GM23338 (cell line): ENCODE measurements around the gene RBM22. TPM values are rescaled to one million over a fixed set of nuclear protein-coding genes. Genes with fewer than 3 reads are reported as not detected.

ENCODE experiments used
- ATAC-seq: fragments of 200-7000 bp; cut with Tn5 transposase; 3 replicates; pipeline ENCODE4 v1.9.1; 2020
- DNase-seq: peaks from one replicate; pipeline ENCODE4 v3.0.0-alpha.2; 2015; ENCODE audit warnings: low spot score
- H2AFZ ChIP-seq: fragments of 200-600 bp; sonication (generic); 2 replicates; pipeline ENCODE4 v1.8.0; 2016; ENCODE audit warnings: antibody characterized with exemption, mild to moderate bottlenecking, moderate library complexity
- H3F3A ChIP-seq: fragments of 200-600 bp; sonication (generic); replicated peaks from 2 replicates; pipeline ENCODE4 v1.8.0; 2017; ENCODE audit warnings: antibody characterized with exemption, mixed run types, low read depth
- H3K27ac ChIP-seq: fragments of 200-600 bp; sonication (generic); 2 replicates; pipeline ENCODE4 v1.6.1; 2016; ENCODE audit warnings: low read depth
- H3K27me3 ChIP-seq: fragments of 200-600 bp; sonication (generic); 2 replicates; pipeline ENCODE4 v1.8.0; 2016; ENCODE audit warnings: mild to moderate bottlenecking, mixed run types, moderate library complexity; ENCODE audit not compliant: insufficient read depth
- H3K36me3 ChIP-seq: fragments of 200-600 bp; sonication (generic); 2 replicates; pipeline ENCODE4 v1.8.0; 2016; ENCODE audit warnings: mild to moderate bottlenecking; ENCODE audit not compliant: insufficient read depth
- H3K4me1 ChIP-seq: fragments of 200-600 bp; sonication (generic); 2 replicates; pipeline ENCODE4 v1.8.0; 2016; ENCODE audit warnings: mild to moderate bottlenecking, moderate library complexity; ENCODE audit not compliant: insufficient read depth
- H3K4me2 ChIP-seq: fragments of 200-600 bp; sonication (generic); 2 replicates; pipeline ENCODE4 v1.7.1; 2017; ENCODE audit warnings: mixed run types
- H3K4me3 ChIP-seq: fragments of 200-600 bp; sonication (generic); 2 replicates; pipeline ENCODE4 v1.6.1; 2016; ENCODE audit warnings: mixed run types
- H3K79me2 ChIP-seq: fragments of 200-600 bp; sonication (generic); replicated peaks from 2 replicates; pipeline ENCODE4 v1.8.0; 2017; ENCODE audit warnings: mild to moderate bottlenecking; ENCODE audit not compliant: insufficient read depth
- H3K9me2 ChIP-seq: fragments of 200-600 bp; sonication (generic); 2 replicates; pipeline ENCODE4 v1.8.0; 2017; ENCODE audit not compliant: insufficient read depth
- H4K20me1 ChIP-seq: fragments of 200-600 bp; sonication (generic); replicated peaks from 2 replicates; pipeline ENCODE4 v1.8.0; 2017; ENCODE audit warnings: mild to moderate bottlenecking; ENCODE audit not compliant: insufficient read depth
- H3K27ac Mint-ChIP-seq: 2 replicates; pipeline ENCODE4 v1.8.0; 2020; ENCODE audit warnings: inconsistent platforms, mild to moderate bottlenecking, moderate library complexity, mixed read lengths
- H3K27me3 Mint-ChIP-seq: 3 replicates; pipeline ENCODE4 v1.8.0; 2022; ENCODE audit warnings: low read depth, mild to moderate bottlenecking, moderate library complexity, mixed read lengths, inconsistent platforms; ENCODE audit not compliant: insufficient read depth, poor library complexity
- H3K36me3 Mint-ChIP-seq: 3 replicates; pipeline ENCODE4 v1.8.0; 2021; ENCODE audit warnings: low read depth, mild to moderate bottlenecking, inconsistent platforms, moderate library complexity, mixed read lengths
- H3K4me1 Mint-ChIP-seq: 3 replicates; pipeline ENCODE4 v1.8.0; 2020; ENCODE audit warnings: mild to moderate bottlenecking, inconsistent platforms, mixed read lengths
- H3K4me3 Mint-ChIP-seq: 3 replicates; pipeline ENCODE4 v1.8.0; 2021; ENCODE audit warnings: moderate library complexity, mild to moderate bottlenecking, inconsistent platforms, mixed read lengths
- H3K9me3 Mint-ChIP-seq: 3 replicates; pipeline ENCODE4 v1.8.0; 2020; ENCODE audit warnings: moderate library complexity, mild to moderate bottlenecking, inconsistent platforms, mixed read lengths
- CREB1 ChIP-seq: fragments of 250-450 bp; sonication (Bioruptor Pico); IDR thresholded peaks from 2 replicates; pipeline ENCODE4 v1.5.0; 2020; ENCODE audit warnings: low read depth, mild to moderate bottlenecking, moderate library complexity
- CTCF ChIP-seq, 2 experiments: fragments of 200-600 bp in 1 of 2; sonication (generic) in 1 of 2; conservative IDR thresholded peaks; 2 replicates each; pipeline versions ENCODE4 v1.5.1 to v1.6.1; 2016 to 2017; ENCODE audit warnings: antibody characterized with exemption in 2 of 2, low read depth in 2 of 2, mild to moderate bottlenecking in 2 of 2, moderate library complexity in 1 of 2
- POLR2AphosphoS5 ChIP-seq: IDR thresholded peaks from 2 replicates; pipeline ENCODE4 v1.6.1; 2016; ENCODE audit warnings: antibody characterized with exemption, low read depth
- REST ChIP-seq: IDR thresholded peaks from one replicate; pipeline ENCODE4 v1.6.1; 2018; ENCODE audit warnings: antibody characterized with exemption; ENCODE audit not compliant: unreplicated experiment
- STAT1 ChIP-seq: IDR thresholded peaks from one replicate; pipeline ENCODE4 v1.6.1; 2016; ENCODE audit warnings: antibody characterized with exemption; ENCODE audit not compliant: unreplicated experiment
- ZNF114 ChIP-seq: fragments of 250-450 bp; sonication (Bioruptor Pico); IDR thresholded peaks from 2 replicates; pipeline ENCODE4 v1.5.0; 2020; ENCODE audit warnings: mild to moderate bottlenecking, moderate library complexity
- ZNF331 ChIP-seq: fragments of 250-450 bp; sonication (Bioruptor Pico); IDR thresholded peaks from 2 replicates; pipeline ENCODE4 v1.5.0; 2020; ENCODE audit warnings: low read depth, mild to moderate bottlenecking, moderate library complexity
- polyA plus RNA-seq: library from polyadenylated mRNA; unstranded; fragments of >200 nt; fragmentation: Nextera tagmentation; extraction: Ambion mirVana; gene quantifications from 2 replicates; pipeline ENCODE4 v1.2.1, GENCODE V29; 2016
- total RNA-seq: library from RNA; depleted of rRNA; stranded (reverse); fragments of >200 nt; shearing (Covaris generic); gene quantifications from 2 replicates; pipeline ENCODE4 v1.2.3, GENCODE V29; 2014
- TF ChIP-seq, protein P1 (sequence below): fragments of 250-450 bp; sonication (Bioruptor Pico); IDR thresholded peaks from 2 replicates; pipeline ENCODE4 v1.5.0; 2020; ENCODE audit warnings: mild to moderate bottlenecking, moderate library complexity
- TF ChIP-seq, protein P2 (sequence below): IDR thresholded peaks from 2 replicates; pipeline ENCODE4 v1.6.1; 2016; ENCODE audit warnings: antibody characterized with exemption

Gene RBM22
- total and polyA plus RNA-seq, 2 experiments from 2014 or later: 23.4 to 32.3 TPM

DNA sequence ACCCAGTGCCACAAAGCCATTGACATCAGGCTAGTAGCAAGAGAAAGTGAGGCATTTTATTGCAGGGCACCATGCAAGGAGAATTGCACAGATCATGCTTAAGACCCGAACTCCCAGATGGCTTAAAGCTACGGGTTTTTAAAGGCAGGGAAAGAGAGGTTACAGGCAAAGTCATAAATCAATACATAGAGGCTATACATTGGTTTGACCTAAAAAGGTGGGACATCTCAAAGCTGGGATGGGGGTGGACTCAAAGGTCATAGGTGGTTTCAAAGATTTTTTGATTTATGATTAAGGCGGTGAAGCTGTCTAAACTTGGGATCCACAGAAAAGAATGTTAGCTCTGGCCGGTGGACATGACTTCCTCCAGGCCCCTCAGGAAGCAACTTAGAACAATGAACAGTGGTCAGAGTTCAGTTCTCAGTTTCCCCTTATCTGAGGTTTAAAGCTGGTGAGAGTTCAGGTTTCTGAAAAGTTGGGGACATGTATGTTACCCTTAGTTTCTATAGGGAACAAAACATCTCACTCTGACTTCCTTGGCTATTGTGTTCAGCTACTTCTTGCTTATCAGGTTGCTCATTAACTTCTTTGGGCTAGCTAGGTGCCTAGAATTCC lies 6.0 kb upstream of the RBM22 start (continued):
- TF ChIP-seq, protein P1, sequence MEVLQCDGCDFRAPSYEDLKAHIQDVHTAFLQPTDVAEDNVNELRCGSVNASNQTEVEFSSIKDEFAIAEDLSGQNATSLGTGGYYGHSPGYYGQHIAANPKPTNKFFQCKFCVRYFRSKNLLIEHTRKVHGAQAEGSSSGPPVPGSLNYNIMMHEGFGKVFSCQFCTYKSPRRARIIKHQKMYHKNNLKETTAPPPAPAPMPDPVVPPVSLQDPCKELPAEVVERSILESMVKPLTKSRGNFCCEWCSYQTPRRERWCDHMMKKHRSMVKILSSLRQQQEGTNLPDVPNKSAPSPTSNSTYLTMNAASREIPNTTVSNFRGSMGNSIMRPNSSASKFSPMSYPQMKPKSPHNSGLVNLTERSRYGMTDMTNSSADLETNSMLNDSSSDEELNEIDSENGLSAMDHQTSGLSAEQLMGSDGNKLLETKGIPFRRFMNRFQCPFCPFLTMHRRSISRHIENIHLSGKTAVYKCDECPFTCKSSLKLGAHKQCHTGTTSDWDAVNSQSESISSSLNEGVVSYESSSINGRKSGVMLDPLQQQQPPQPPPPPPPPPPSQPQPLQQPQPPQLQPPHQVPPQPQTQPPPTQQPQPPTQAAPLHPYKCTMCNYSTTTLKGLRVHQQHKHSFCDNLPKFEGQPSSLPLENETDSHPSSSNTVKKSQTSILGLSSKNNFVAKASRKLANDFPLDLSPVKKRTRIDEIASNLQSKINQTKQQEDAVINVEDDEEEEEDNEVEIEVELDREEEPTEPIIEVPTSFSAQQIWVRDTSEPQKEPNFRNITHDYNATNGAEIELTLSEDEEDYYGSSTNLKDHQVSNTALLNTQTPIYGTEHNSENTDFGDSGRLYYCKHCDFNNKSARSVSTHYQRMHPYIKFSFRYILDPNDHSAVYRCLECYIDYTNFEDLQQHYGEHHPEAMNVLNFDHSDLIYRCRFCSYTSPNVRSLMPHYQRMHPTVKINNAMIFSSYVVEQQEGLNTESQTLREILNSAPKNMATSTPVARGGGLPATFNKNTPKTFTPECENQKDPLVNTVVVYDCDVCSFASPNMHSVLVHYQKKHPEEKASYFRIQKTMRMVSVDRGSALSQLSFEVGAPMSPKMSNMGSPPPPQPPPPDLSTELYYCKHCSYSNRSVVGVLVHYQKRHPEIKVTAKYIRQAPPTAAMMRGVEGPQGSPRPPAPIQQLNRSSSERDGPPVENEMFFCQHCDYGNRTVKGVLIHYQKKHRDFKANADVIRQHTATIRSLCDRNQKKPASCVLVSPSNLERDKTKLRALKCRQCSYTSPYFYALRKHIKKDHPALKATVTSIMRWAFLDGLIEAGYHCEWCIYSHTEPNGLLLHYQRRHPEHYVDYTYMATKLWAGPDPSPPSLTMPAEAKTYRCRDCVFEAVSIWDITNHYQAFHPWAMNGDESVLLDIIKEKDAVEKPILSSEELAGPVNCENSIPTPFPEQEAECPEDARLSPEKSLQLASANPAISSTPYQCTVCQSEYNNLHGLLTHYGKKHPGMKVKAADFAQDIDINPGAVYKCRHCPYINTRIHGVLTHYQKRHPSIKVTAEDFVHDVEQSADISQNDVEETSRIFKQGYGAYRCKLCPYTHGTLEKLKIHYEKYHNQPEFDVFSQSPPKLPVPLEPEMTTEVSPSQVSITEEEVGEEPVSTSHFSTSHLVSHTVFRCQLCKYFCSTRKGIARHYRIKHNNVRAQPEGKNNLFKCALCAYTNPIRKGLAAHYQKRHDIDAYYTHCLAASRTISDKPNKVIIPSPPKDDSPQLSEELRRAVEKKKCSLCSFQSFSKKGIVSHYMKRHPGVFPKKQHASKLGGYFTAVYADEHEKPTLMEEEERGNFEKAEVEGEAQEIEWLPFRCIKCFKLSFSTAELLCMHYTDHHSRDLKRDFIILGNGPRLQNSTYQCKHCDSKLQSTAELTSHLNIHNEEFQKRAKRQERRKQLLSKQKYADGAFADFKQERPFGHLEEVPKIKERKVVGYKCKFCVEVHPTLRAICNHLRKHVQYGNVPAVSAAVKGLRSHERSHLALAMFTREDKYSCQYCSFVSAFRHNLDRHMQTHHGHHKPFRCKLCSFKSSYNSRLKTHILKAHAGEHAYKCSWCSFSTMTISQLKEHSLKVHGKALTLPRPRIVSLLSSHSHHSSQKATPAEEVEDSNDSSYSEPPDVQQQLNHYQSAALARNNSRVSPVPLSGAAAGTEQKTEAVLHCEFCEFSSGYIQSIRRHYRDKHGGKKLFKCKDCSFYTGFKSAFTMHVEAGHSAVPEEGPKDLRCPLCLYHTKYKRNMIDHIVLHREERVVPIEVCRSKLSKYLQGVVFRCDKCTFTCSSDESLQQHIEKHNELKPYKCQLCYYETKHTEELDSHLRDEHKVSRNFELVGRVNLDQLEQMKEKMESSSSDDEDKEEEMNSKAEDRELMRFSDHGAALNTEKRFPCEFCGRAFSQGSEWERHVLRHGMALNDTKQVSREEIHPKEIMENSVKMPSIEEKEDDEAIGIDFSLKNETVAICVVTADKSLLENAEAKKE (CRISPR knock-in tag): no peak
- no peak for TF ChIP-seq POLR2AphosphoS5
- TF ChIP-seq STAT1: no peak

DNA sequence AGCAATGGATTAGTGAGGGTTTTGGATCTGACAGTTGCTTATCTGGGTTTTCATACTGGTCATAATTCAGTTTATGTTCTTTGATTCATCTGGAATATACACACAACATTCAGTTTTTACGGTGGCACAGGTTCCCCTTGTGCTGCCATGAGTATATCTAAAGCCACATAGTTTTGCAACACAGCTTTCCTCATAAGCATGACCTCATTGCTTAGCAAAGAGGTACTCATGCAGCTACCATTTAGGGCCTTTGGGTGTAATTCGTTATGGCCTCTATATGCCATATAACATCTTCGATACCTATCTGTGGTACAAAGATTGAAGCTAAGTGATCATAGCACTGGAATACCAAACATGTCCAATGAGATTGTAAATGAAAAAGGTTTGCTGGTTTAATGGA lies 2.9 kb upstream of the RBM22 start:
- Mint-ChIP-seq H3K9me3 (no peaks in the 10 kb centered on the region), H3K36me3 (peaks cover 5% of the 10 kb centered on the region; the same call in 2 of the 3 replicates), H3K4me3 (no peak overlapping the region), H3K27me3 (peaks cover 2% of the 10 kb centered on the region), H3K27ac (no peak overlapping the region), H3K4me1 (no peaks in the 10 kb centered on the region; the same call in 2 of the 3 replicates)
- ATAC-seq (no peak), DNase-seq (no peak)
- 0 out of 2 replicates have a peak, but pooled peaks cover 5% of the 10 kb centered on the region for H3K36me3 ChIP-seq
- no peak overlapping the region for H3K4me3 ChIP-seq
- no peak overlapping the region for H3K27ac ChIP-seq
- H4K20me1 ChIP-seq: peaks cover 4% of the 10 kb centered on the region; the same call in 1 of the 2 replicates
- no peaks in the 10 kb centered on the region; the same call in 1 of the 2 replicates for H3F3A ChIP-seq
- no peaks in the 10 kb centered on the region for H3K9me2 ChIP-seq
- H3K4me2 ChIP-seq: no peak overlapping the region
- H3K4me1 ChIP-seq: peaks cover 4% of the 10 kb centered on the region; the same call in 1 of the 2 replicates
- no peak overlapping the region for H2AFZ ChIP-seq
- H3K27me3 ChIP-seq: no peaks in the 10 kb centered on the region
- H3K79me2 ChIP-seq: peaks cover 17% of the 10 kb centered on the region
- no peak for TF ChIP-seq ZNF331 (CRISPR knock-in tag)
- TF ChIP-seq, protein P2, sequence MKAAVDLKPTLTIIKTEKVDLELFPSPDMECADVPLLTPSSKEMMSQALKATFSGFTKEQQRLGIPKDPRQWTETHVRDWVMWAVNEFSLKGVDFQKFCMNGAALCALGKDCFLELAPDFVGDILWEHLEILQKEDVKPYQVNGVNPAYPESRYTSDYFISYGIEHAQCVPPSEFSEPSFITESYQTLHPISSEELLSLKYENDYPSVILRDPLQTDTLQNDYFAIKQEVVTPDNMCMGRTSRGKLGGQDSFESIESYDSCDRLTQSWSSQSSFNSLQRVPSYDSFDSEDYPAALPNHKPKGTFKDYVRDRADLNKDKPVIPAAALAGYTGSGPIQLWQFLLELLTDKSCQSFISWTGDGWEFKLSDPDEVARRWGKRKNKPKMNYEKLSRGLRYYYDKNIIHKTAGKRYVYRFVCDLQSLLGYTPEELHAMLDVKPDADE: no peak
- no peak for TF ChIP-seq CTCF (conservative IDR thresholded peaks at IDR 0.05; ENCODE audit: low read depth in 2 of 2)
- TF ChIP-seq REST: no peak
- no peak for TF ChIP-seq CREB1 (CRISPR knock-in tag)
- no peak for TF ChIP-seq ZNF114
